GM18511 (cell line): ENCODE results near the gene RAI1.

Source experiments
- ATAC-seq: cut with Tn5 transposase; IDR thresholded peaks from one replicate; pipeline ENCODE4 v1.9.1; 2021; ENCODE audit warnings: mild to moderate bottlenecking, moderate library complexity; ENCODE audit not compliant: unreplicated experiment

Gene RAI1

DNA sequence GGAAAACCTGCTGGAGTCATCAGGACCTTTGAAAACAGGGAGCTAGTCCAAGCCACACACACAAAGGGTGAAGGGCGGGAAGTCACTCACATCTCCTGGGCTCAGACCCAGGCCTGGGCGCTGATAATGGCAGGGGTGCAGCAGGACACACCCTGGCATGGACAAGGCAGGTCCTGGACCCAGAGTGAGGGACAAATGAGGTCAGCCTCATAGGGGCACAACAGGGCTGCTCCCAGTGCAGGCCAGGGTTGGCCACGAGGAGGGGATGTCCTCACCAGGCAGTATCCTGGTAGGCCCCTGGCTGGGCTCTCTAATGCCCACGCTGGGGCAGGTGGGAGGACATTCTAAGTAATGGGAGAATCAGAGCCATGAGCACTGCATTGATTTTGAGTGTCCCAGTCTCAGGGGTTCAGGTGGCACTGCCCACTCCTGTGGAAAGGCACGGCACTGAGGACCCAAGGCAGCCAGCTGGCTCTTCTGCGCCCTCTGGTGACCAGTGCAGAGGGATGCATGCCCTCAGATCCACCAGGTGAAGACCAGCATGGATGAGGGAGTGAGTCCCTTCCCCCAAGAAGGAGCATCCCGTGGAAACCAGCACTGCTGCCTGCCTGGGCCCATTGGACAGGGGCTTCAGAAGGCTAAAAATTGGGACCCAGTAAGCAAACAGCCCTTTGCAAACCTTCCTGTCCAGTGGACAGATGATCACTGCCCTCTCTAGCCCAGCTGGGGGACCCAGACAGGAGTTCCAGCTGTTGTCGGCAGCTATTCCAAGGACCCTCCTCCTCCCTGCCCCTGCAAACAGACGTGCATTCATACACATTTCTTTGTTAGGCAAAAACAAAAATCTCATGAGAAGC is 178.9 kb downstream of the RAI1 start:
- ATAC-seq: no peak

DNA sequence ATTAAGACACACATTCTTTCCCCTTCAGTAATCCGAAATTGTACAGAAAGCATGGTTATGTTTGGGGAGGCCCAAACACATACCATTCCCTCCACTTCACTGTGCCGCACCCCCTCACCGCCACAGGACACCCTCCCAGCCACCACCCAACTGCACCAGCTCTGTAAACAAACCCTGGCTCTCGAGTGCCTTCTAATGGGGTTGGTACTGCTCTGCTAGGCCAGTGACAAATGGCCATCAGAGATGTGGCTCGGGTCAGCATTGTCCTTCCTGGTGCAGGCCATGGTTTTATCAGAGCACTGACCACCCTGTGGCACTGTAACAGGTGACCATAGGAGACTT is 179.5 kb downstream of the RAI1 start:
- ATAC-seq: no peak
